Measurements from ENCODE around the gene MAB21L4.

The MAB21L4 gene

DNA sequence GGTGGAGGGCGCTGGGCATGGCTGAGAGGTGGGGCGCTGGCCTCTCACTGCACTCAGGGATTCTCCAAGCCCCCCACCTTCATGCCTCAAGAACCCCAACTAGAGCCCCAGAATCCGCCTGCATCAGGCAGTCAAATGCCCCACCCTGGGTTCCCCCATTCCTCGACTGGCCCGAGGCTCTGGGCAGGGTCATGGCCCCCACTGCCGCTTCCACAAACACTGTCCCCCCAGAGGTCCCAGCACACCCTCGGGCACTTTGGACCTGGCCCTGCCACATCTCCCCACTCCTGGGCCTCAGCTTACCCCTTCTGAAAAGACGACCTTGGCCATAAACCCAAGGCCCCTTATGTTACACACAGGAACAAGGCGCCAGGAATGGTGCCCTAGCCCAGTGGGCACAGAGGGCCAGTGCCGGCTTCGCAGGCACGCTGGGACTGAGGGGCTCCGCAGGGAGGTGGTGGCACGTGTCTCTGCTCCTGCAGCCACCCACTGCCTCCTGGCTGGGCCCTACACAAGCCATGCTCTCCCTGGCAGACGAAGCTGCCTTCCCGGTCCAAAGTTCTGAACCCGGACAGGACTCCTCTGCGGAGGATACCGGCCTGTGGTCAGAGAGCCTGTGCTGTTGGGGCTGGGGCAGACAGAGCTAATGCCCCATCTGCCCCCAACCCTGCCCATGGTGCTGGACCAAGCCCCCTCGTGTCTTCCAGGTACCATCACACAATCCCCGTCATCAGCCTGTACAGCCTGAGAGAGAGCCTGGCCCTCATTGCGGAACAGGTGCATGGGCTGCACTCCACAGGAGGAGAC is 20.5 kb downstream of the MAB21L4 start:
- no peak for DNase-seq

DNA sequence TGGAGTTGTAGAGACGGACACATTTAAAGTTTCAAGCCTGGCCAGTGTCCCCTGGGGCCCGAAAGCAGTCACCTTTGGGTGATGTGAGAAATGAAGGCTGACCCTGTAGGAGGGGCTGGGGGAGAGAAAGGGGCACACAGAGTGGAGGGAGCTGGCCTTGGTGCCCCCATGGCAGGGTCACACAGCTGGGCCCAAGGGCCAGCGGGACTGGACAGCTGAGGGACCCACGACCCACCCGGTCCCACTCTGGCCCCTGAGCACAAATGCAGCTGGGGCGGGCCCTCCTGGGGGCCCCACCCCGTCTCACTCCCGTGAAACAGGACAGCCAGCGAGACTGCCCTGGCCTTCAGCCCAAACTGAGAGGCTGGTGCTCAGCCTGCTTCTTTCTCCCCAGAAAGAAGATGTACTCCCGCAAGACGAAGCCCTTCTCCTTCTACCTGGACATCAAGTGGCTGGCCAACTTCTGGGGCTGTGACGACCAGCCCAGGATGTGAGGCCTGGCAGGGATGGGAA is 21.2 kb downstream of the MAB21L4 start:
- no peak for DNase-seq

DNA sequence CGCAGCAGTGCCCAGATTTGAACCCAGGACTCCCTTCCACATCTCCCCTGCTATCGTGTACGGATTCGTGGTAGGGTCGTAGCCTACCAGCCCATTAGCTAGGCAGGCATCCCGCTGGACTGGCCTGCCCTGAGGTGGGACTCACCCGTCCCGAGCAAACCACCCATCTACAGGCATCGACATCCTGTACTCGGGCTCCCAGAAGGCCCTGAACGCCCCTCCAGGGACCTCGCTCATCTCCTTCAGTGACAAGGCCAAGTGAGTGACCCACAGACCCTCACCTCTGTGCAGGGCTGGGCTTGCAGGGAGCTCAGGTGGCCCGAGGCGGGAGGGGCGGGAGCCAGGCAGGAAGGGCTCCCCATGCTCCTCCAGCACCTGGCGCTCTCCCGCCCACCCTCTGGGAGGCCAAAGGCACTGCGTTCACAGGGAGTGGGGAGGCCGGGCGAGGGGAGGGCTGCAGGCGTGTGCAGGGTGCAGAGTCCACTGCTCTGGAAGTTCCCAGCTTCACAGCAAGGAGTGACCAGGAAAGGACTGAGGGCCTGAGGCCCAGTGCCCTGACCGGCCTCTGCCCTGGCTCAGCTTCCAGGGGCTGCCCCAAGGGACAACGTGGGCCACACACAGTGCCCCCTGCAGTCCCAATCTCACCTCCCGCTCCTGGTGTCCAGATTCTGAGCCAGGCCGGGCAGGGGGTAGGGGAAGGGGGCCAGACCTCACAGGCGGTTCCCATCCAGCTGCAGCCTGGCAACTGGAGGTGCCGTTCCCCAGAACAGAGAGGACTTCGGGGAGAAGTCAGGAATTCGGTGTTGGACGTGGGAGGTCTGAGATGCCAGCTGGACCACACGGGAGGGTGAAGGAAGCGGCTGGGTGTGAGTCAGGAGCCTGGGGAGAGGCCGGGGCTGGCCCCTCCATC is 21.9 kb downstream of the MAB21L4 start:
- no peak for DNase-seq

DNA sequence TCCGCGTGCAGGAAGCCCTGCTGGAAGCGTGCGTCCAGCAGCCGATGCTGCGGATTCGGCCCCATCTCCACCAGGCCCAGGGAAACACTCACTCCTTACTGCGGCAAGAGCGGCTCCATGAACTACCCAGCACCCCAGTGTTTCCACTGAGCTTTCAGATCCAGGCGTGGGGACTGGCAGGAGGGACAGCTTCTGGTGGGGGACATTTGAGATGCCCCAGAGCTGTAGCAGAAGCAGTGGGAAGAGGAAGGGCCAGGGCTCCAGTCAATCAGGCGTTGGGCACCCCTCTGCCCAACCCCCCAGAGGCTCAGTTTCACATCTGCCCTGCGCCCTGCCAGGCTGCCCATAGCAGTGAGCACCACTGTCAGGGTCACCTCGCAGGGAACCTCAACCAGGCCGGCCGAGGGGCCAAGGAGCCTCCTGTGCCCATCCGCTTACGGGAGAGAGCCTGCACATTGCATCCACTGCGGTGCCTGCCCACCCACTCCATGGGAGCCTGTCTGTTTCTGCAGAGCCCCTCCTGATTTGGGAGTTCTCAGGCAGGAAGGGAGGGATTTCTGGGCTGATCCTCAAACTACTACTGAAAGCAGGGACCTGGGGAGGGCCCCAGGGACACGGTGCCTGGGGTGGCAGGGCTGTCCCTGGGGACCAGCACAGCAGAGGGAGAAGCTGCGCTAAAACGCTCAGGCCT is 22.7 kb downstream of the MAB21L4 start:
- DNase-seq: no peak

DNA sequence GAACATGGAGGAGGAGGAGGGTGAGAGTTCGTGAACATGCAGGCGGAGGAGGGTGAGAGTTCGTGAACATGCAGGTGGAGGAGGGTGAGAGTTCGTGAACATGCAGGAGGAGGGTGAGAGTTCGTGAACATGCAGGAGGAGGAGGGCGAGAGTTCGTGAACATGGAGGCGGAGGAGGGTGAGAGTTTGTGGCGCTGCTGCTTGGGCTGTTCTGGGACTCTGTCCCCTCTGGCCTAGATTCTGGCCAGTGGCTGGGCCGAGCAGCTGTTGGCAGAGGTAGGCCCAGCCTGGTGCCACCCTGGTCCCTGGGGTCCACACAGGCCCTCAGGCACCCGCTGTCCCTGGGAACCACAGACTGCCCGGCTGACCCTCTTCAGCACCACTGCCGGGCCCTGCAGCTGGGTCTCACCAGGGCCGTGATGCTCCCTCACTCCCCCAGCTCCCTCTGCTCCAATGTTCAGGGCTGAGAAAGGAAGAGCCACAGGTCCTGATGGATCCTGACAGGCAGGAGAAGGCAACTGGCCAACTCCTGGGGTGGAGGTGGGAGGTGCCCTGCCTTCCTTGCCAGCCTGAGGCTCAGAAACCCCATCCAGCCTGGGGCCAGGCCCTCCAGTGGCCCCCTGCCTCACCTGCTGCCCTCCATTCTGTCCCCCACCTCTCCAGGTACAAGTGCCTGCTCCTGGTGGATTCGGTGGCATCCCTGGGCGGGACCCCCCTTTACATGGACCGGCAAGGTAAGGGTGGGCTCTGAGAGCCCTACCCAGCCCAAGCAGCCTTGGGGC is 23.4 kb downstream of the MAB21L4 start:
- no peak for DNase-seq

DNA sequence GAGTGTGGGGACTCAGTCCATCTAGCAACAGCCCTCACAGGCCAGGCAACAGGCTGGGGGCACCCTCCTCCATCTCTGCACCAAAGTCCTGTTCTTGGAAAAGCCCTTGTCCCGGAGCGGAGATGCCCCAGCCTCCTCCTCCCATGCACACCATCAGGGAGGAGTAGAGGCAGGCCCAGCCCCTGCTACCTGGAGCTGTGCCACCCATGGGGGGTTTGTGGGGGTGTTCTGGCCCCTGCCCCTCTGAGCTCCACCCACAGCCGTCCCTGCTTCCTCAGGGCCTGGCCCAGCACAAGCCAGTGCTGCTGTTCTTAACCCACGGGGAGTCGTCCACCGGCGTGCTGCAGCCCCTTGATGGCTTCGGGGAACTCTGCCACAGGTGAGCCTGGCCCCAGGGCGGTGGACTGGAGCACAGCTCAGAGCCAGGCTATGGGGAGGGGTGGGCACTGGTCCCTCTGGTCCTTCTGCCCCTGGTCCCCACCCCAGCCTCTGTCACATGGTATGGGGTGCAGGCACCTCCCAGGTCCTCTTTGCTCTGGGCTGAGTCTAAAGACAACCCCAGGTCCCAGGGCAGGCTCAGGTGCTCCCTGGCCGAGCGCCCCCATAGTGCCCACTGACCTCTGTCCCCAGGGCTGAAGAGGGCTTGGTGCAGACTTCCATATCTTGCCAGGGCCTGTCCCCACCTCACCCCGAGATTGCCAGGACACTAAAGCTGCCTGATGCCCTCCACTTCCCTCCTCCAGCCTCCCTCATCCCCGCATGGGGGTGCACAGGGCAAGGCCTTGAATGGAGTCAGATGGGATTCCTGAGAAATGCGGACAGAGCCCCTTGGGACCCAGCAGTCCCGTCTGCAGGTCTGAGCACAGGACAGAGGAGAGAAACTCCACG is 24.6 kb downstream of the MAB21L4 start:
- DNase-seq: no peak

DNA sequence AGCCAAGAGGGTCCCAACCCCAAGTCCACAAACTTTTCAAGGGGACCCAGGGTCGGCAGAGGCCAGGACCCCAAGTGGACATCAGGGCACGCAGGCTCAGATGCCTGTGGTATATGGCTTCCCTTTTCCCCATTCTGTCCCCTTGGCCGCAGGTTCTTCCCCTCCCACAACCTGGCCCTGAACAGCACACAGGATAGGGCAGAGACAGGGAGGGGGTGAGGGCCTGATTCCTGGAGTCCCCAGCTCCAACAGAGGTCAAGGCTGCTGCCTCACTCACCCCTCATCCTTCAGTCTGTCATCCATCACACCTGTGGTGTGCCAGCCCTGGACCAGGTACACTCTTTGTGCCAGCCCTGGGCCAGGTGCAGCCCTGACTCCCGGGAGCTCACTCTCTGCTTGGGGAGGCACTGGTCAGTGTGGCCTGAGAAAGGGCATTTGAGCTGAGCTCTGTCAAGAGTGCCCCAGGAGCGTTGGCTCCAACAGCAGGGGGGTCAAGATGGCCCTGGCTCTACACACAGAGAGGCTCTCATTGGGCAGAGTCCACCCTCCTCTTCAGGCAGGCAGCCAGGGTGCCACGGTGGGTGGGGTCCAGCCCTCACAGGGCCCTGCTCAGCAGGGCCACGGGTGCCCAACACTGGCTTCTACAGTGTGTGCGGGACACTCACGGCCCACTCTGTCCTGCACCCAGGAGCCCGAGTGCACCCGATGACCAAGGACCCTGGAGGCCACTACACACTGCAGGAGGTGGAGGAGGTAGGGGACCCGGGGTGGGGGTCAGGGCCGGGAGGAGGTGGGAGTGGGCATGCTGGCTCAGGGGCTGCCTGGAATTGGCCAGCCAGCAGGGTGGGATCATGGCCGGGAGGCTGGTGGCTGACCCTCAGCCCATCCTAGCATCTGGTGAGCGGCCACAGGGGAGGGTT is 25.7 kb downstream of the MAB21L4 start:
- DNase-seq: no peak

DNA sequence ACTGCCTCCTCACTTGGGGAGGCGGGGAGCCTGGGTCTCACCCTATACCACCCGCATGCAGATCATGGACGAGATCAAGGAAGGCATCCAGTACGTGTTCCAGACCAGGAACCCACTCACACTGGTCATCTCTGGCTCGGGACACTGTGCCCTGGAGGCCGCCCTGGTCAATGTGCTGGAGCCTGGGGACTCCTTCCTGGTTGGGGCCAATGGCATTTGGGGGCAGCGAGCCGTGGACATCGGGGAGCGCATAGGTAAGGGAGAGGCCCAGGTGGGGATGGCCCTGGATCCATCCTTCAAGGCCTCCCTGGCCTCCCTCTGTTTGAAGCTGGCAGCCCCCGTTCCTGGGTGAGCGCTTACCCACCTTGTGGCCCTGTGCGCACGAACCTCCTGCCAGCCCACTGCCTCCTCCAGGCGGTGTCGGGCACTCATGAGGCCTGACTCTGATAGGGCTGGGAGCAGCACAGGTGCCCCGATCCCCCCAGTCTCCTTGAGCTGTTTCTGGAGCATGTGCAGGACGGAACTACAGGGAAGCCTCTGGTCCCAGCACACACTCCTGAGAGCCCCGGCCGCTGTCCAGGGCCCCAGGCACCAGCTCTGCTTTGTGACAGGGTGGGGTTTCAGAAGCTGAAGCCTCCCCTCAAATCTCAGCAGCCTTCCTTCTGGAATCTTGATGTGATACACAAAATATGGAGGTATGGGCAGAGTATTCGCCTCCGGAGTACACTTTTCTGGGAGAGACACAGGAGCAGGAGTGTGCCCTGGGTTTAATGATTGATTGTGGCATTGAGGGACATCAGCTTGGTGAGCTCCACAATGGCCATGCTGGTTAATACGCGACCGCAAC is 26.6 kb downstream of the MAB21L4 start:
- no peak for DNase-seq

DNA sequence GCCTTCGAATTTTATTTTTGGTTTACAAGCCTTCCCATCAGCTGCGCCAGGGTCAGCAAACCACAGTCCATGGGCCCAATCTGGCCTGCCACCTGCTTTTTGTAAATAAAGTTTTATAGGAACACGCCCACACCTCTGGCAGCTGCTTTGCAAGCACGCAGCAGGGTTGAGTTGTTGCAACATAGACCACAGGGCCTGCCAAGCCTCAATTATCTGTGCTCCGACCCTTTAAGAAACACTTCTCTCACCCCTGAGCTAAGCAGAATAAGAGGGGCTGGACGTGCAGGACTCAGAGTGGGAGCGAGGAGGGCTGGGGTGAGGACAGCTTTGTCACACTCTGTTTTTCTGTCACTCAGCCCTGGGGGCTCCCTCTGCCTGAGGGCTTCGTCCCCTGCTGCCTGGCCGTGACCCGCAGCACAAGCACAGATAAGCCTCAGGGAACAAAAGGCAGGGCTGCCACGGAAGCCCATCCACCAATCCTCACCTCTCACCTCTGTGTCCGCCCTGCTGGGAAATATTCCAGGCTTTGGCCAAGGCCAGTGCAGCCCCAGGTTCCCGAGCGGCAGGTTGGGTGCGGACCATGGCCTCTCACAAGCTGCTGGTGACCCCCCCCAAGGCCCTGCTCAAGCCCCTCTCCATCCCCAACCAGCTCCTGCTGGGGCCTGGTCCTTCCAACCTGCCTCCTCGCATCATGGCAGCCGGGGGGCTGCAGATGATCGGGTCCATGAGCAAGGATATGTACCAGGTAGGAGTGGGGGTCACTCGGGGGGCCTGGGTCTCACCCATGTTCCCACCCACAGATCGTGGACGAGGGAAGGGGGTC is 27.5 kb downstream of the MAB21L4 start, which contains the start of gene AGXT:
TSS of gene AGXT (plus strand) at position 539 of the 823 bp plus-strand sequence. CDS start at position 581, 42 bp downstream.
- no peak for DNase-seq

DNA sequence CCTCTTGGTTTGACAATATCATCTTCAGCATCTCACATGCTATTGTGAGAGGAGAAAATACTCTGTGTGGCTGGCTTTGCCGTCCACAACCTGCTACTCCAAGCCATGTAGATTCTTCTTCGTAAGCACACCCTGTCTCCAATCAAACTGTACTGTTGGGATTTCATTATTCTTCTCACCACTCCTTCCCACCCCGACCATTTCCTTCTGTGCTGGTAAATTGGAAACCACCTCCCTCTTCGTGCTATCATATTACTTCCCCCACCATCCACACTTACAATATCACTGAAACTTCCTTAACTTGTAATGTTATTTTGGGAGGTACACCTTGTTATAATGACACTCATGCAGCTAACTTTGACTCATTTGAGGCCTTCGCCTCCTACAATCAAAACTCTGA is 30.6 kb downstream of the MAB21L4 start:
- DNase-seq: no peak

DNA sequence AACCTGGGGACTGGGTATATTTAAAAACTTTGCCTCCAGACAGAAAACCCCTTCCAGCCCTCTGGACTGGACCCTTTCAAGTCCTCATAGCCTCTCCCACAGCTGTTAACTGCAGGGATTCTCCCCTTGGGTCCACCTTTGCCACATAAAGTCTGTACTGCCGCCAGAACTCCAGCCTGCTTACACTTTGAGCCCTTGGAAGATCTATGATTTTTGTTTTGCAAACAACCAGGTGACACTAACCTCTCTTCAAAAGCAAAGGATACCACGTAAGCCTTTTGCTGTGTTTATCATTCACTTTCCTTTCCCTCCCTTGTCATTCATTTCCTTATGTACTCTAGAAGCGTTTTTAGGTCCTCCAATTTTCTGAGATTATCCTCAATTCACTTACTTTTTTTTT is 31.5 kb downstream of the MAB21L4 start:
- DNase-seq: no peak

DNA sequence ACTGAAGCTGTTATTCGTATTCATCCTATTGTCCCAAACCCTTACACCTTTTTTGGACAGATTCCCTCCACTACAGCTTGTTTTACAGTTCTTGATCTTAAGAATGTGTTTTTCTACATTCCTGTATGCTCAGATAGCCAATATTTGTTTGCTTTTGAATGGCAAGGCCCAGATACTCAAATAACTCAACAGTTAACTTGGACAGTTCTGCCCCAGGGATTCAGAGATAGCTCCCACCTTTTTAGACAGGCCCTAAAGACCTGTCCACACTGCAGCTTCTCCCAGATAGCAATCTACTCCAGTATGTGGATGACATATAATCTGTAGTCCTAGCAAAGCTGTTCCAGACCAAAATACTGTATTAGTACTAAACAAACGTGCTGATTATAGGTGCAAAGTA is 34.4 kb downstream of the MAB21L4 start:
- DNase-seq: no peak

DNA sequence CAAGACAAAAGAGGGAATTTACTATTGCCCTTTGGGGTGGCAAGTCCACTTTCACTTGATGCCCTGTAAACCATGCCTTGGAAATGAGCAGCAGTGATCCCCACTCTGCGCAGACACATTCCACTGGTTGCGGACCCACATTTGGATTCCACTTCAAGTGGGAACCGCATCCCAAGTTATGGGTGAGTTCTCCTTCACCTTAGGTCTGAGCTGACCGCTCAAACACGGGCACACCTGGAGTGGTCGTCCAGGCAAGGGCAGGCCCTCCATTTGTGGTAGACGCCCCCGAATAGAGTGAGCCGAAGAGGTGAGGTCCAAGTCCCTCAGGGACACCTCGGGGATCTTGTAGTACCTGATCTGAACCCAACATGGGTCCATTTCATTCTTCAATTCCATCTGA is 37.1 kb downstream of the MAB21L4 start:
- no peak for DNase-seq

DNA sequence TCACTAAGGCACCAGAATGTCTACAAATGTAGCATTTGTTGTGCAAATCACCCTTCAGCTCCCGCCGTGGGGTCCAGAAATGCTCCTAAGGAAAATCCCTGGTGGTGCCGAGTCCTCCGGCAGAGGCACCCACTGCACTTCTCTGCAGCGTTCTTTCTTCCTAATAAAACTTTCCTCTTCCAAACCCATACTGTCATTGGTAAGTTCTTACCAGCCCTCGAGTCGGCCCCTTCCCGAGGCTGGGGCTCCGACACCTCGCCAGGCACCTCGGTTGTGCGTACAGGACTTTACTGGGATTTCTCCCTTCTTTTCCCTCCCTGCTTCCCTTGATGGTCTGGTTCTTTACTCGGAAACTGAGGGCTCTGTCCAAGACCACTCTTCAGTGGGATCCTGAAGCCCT is 37.6 kb downstream of the MAB21L4 start:
- DNase-seq: no peak

DNA sequence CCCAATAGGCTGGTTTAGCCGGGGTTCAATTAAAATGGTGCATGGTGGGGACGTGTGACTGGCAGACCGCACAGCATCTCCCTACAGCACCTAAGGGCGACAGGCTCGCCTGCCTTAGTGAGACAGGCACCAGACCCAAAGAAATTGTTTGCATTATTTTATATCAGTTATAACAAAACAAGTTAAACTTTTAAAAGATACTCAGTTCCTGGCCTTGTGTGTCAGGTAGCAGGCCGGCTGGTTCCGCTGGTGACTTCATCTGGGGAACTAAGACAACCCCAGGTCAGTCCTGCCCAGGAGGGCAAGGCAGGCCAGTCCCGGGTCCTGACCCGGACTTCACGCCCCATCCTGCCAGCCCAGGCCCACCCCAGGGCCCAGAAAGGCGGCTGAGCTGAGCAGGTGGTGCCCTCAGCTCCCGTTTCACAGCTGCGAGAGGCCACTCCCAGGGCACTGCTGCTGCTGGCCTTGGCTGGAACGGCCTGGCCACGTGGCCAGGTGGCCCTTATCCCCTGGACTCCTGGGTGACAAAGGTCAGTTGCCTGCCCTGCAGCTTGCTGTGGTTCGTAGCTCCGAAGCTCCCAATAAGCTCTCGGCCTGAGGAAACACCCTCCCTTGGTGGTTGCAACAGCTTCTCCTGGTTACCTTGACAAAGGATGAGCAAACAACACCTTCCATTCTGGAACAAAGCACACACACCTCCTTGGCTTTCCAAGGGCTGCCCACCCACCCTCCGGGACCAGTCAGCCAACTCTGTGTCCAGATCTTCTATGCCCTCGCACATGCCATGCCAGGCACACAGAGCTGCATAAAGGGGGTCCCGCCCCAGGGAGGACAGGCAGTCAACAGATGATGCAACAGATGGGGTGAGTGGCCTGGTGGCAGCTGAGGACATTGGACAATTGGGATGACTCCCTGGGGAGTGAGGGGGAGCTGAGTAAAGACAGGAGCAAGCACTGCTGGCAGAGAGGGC is 38.6 kb downstream of the MAB21L4 start:
- DNase-seq: peak; percentile 84

DNA sequence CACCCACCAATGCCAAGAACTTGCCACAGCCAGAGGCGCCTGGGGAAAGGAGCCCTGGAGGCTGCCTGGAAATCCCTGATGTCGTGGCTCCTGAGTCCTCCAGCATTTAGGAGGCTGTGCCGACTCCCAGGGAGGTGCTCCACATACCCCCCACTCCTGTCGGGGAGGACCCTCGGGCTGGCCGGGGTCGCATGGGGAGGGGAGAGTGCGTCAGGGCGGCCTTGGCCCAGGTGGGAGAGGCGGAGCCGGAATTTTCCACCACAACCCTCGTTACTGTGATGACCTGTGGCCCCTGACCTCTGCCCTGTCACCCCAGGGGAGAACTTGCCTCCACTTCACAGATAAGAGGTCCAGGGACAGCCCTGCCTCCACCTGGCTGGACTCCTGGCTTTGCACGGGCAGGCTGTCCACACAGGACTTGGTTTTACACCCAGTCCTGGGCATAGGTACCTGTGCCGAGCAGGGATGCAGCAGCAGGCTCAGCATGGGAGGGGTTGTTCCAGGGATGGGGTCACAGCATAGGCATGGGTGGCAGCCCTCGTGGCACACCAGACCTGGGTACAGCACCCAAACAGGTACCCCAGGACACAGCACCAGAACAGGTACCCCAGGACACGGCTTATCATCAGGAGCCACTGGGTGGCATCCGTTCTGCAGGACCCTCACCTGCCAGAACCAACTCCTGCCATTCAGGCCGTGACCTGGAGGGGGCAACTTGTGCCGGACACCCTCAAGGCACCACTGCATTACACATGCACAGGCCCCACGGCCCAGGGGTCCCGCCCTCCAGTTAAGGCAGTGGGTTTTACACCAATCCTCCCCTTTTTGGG is 39.6 kb downstream of the MAB21L4 start:
- DNase-seq: no peak
